HepG2 (cell line): ENCODE measurements around the gene G6PC3. TPM values are rescaled to one million over a fixed set of nuclear protein-coding genes. Genes with fewer than 3 reads are reported as not detected.

Experiments
- DPF2 ChIP-seq: sonication (generic); formaldehyde crosslinking; IDR thresholded peaks from 2 replicates; pipeline ENCODE4 v1.4.0; 2020; ENCODE audit warnings: mild to moderate bottlenecking, low read depth, missing genetic modification reagents, borderline replicate concordance
- ELF3 ChIP-seq: IDR thresholded peaks from 2 replicates; pipeline ENCODE4 v1.6.1; 2016; ENCODE audit warnings: missing genetic modification reagents, missing compliant biosample characterization
- FIP1L1 ChIP-seq: fragments of 200-400 bp; formaldehyde crosslinking; IDR thresholded peaks from 2 replicates; pipeline ENCODE4 v1.6.1; 2018; ENCODE audit warnings: low read depth, mild to moderate bottlenecking, low read length, moderate library complexity, borderline replicate concordance; ENCODE audit not compliant: insufficient read depth
- GATAD2A ChIP-seq: IDR thresholded peaks from 2 replicates; pipeline ENCODE4 v1.6.1; 2016
- SMAD1 ChIP-seq: sonication (generic); formaldehyde crosslinking; IDR thresholded peaks from 2 replicates; pipeline ENCODE4 v1.4.0; 2020; ENCODE audit warnings: missing genetic modification reagents, low read depth, mild to moderate bottlenecking, borderline replicate concordance
- ZNF446 ChIP-seq: sonication (generic); formaldehyde crosslinking; IDR thresholded peaks from 2 replicates; pipeline ENCODE4 v1.5.0; 2020; ENCODE audit warnings: mild to moderate bottlenecking, missing genetic modification reagents
- ZNF839 ChIP-seq: sonication (generic); formaldehyde crosslinking; IDR thresholded peaks from 2 replicates; pipeline ENCODE4 v1.4.0; 2020; ENCODE audit warnings: missing genetic modification reagents, mild to moderate bottlenecking, borderline replicate concordance
- polyA plus RNA-seq, 8 experiments: library from polyadenylated mRNA; depleted of rRNA in 3 of 8; stranded (reverse) in 7 of 8; unstranded in 1 of 8; fragments of >200 nt; fragmentation: Illumina TruSeq in 4 of 8; extraction: Trizol in 4 of 8; gene quantifications; 2 replicates each; pipeline versions ENCODE4 v1.2.1 to v1.2.3, GENCODE V29; 2011 to 2016; ENCODE audit warnings: low read depth in 4 of 8, missing spikeins in 1 of 8, mixed read lengths in 1 of 8; ENCODE audit not compliant: insufficient read depth in 1 of 8
- total RNA-seq, 5 experiments: library from RNA; depleted of rRNA; stranded (reverse); fragments of >200 nt; fragmentation: Illumina TruSeq; extraction: Trizol; gene quantifications; 2 replicates each; pipeline ENCODE4 v1.2.3, GENCODE V29; 2016; ENCODE audit warnings: low read depth in 1 of 5
- TF ChIP-seq, protein P1 (sequence below): sonication (generic); formaldehyde crosslinking; IDR thresholded peaks from 2 replicates; pipeline ENCODE4 v1.4.0; 2020; ENCODE audit warnings: mild to moderate bottlenecking, missing genetic modification reagents
- TF ChIP-seq, protein P2 (sequence below): sonication (generic); formaldehyde crosslinking; IDR thresholded peaks from 2 replicates; pipeline ENCODE4 v1.5.1; 2020; ENCODE audit warnings: mild to moderate bottlenecking, missing genetic modification reagents, borderline replicate concordance
- TF ChIP-seq, protein P3 (sequence below): sonication (generic); formaldehyde crosslinking; IDR thresholded peaks from 2 replicates; pipeline ENCODE4 v1.5.1; 2020; ENCODE audit warnings: missing genetic modification reagents, mild to moderate bottlenecking, borderline replicate concordance
- TF ChIP-seq, protein P4 (sequence below): sonication (generic); formaldehyde crosslinking; IDR thresholded peaks from 2 replicates; pipeline ENCODE4 v1.8.1; 2023; ENCODE audit warnings: missing genetic modification reagents, mild to moderate bottlenecking, borderline replicate concordance
- TF ChIP-seq, protein P5 (sequence below), 2 experiments: sonication (generic) in 1 of 2; formaldehyde crosslinking in 1 of 2; IDR thresholded peaks; 2 replicates each; pipeline versions ENCODE4 v1.4.0 to v1.6.1; 2016 to 2020; ENCODE audit warnings: borderline replicate concordance in 1 of 2, low read depth in 1 of 2, mild to moderate bottlenecking in 1 of 2, missing genetic modification reagents in 1 of 2
- TF ChIP-seq, protein P6 (sequence below): IDR thresholded peaks from 2 replicates; pipeline ENCODE4 v1.6.1; 2016; ENCODE audit warnings: control low read depth

Gene G6PC3
- total and polyA plus RNA-seq, 2 of the 13 experiments (the other 11 are each of a cell fraction or from before 2014, with no cell fraction given), result 38.5 to 75.8 TPM

DNA sequence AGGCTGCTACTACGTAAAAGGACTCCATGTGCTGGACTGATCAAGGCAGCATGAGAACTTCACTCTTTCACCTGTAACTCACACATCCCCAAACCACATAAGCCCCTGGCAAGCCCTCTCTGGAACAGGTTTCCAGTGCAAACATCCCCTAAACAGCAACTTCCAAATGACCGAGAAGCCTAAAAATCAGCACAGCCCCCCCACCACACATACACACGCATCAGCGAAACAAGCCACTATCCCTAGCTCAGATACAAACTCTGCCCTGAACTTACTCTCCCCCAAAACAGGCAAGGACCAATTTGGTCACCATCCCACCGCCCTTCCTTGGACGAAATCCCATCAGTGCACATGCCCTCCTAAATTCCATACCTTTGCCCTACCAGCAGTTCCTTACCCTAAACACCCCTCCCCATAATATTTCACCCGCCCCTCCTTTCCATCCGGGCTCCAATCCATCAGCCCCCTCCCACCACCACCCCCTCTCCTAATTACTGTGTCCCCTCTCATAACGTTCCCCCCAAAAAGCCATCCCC is 4.8 kb upstream of the G6PC3 start (continued):
- TF ChIP-seq, protein P1, sequence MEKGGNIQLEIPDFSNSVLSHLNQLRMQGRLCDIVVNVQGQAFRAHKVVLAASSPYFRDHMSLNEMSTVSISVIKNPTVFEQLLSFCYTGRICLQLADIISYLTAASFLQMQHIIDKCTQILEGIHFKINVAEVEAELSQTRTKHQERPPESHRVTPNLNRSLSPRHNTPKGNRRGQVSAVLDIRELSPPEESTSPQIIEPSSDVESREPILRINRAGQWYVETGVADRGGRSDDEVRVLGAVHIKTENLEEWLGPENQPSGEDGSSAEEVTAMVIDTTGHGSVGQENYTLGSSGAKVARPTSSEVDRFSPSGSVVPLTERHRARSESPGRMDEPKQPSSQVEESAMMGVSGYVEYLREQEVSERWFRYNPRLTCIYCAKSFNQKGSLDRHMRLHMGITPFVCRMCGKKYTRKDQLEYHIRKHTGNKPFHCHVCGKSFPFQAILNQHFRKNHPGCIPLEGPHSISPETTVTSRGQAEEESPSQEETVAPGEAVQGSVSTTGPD (CRISPR knock-in tag), result no peak
- TF ChIP-seq, protein P2, sequence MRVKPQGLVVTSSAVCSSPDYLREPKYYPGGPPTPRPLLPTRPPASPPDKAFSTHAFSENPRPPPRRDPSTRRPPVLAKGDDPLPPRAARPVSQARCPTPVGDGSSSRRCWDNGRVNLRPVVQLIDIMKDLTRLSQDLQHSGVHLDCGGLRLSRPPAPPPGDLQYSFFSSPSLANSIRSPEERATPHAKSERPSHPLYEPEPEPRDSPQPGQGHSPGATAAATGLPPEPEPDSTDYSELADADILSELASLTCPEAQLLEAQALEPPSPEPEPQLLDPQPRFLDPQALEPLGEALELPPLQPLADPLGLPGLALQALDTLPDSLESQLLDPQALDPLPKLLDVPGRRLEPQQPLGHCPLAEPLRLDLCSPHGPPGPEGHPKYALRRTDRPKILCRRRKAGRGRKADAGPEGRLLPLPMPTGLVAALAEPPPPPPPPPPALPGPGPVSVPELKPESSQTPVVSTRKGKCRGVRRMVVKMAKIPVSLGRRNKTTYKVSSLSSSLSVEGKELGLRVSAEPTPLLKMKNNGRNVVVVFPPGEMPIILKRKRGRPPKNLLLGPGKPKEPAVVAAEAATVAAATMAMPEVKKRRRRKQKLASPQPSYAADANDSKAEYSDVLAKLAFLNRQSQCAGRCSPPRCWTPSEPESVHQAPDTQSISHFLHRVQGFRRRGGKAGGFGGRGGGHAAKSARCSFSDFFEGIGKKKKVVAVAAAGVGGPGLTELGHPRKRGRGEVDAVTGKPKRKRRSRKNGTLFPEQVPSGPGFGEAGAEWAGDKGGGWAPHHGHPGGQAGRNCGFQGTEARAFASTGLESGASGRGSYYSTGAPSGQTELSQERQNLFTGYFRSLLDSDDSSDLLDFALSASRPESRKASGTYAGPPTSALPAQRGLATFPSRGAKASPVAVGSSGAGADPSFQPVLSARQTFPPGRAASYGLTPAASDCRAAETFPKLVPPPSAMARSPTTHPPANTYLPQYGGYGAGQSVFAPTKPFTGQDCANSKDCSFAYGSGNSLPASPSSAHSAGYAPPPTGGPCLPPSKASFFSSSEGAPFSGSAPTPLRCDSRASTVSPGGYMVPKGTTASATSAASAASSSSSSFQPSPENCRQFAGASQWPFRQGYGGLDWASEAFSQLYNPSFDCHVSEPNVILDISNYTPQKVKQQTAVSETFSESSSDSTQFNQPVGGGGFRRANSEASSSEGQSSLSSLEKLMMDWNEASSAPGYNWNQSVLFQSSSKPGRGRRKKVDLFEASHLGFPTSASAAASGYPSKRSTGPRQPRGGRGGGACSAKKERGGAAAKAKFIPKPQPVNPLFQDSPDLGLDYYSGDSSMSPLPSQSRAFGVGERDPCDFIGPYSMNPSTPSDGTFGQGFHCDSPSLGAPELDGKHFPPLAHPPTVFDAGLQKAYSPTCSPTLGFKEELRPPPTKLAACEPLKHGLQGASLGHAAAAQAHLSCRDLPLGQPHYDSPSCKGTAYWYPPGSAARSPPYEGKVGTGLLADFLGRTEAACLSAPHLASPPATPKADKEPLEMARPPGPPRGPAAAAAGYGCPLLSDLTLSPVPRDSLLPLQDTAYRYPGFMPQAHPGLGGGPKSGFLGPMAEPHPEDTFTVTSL (CRISPR knock-in tag), result no peak
- TF ChIP-seq, protein P3, sequence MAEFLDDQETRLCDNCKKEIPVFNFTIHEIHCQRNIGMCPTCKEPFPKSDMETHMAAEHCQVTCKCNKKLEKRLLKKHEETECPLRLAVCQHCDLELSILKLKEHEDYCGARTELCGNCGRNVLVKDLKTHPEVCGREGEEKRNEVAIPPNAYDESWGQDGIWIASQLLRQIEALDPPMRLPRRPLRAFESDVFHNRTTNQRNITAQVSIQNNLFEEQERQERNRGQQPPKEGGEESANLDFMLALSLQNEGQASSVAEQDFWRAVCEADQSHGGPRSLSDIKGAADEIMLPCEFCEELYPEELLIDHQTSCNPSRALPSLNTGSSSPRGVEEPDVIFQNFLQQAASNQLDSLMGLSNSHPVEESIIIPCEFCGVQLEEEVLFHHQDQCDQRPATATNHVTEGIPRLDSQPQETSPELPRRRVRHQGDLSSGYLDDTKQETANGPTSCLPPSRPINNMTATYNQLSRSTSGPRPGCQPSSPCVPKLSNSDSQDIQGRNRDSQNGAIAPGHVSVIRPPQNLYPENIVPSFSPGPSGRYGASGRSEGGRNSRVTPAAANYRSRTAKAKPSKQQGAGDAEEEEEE (CRISPR knock-in tag), result 0 out of 2 replicates have a peak, but pooled peaks have one; percentile 72
- TF ChIP-seq, protein P4, sequence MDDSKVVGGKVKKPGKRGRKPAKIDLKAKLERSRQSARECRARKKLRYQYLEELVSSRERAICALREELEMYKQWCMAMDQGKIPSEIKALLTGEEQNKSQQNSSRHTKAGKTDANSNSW (CRISPR knock-in tag), result no peak
- TF ChIP-seq, protein P5, sequence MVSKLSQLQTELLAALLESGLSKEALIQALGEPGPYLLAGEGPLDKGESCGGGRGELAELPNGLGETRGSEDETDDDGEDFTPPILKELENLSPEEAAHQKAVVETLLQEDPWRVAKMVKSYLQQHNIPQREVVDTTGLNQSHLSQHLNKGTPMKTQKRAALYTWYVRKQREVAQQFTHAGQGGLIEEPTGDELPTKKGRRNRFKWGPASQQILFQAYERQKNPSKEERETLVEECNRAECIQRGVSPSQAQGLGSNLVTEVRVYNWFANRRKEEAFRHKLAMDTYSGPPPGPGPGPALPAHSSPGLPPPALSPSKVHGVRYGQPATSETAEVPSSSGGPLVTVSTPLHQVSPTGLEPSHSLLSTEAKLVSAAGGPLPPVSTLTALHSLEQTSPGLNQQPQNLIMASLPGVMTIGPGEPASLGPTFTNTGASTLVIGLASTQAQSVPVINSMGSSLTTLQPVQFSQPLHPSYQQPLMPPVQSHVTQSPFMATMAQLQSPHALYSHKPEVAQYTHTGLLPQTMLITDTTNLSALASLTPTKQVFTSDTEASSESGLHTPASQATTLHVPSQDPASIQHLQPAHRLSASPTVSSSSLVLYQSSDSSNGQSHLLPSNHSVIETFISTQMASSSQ (IDR thresholded peaks at IDR 0.05; ENCODE audit: low read depth), result no peak
- TF ChIP-seq, protein P5 (CRISPR knock-in tag; IDR thresholded peaks at IDR 0.05; ENCODE audit: borderline replicate concordance), result no peak
- TF ChIP-seq ZNF839 (CRISPR knock-in tag) (no peak), GATAD2A (peak; percentile 26; the same call in 1 of the 2 replicates), ELF3 (CRISPR knock-in tag) (peak; percentile 1; the same call in 1 of the 2 replicates), ZNF446 (CRISPR knock-in tag) (0 out of 2 replicates have a peak, but pooled peaks have one; percentile 11), FIP1L1 (no peak), SMAD1 (CRISPR knock-in tag) (0 out of 2 replicates have a peak, but pooled peaks have one; percentile 51), DPF2 (CRISPR knock-in tag) (no peak)
- TF ChIP-seq, protein P6, sequence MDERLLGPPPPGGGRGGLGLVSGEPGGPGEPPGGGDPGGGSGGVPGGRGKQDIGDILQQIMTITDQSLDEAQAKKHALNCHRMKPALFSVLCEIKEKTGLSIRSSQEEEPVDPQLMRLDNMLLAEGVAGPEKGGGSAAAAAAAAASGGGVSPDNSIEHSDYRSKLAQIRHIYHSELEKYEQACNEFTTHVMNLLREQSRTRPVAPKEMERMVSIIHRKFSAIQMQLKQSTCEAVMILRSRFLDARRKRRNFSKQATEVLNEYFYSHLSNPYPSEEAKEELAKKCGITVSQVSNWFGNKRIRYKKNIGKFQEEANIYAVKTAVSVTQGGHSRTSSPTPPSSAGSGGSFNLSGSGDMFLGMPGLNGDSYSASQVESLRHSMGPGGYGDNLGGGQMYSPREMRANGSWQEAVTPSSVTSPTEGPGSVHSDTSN (CRISPR knock-in tag), result no peak
